C1 segment of cervical spinal cord (tissue), 14 donors: ENCODE data around the gene SH2D6.
"Not testable (repeated sequence)": the region's sequence is repeated elsewhere in the genome, so short reads cannot be mapped to it uniquely, and the experiment has no call there.

ENCODE experiments used
- DNase-seq, 14 donors: peaks; one replicate each; lab custom pipeline; 2025; lab: John Stamatoyannopoulos, UW

Gene SH2D6

DNA sequence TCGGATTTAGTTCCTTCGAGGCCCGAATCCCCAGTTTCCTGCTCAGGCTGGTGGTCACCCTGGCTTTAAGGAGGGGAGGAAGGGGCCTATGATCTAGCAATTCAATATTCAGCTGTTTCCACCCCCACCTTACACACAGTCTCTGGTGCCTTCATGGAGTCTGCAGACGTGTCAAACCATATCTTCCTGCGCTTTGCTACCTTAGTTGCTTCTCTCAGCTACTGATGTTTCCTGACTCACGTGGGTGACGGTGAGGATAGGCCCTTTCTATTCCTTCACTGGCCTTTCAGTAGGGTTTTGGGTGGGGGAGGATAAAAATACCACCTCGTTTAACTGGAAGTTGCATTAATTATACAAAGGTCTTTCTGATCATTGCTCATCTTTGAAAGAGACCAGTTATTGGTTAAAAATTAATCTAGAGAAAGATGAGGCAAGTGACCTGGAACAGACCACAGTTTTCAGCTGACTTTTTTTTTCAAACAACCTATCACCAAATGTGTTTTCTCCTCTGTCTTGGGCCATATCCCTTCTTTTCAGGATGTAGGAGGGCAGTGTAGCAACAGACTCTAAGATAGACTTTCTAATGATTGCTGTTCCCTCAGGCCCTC lies 49.7 kb downstream of the SH2D6 start:
- DNase-seq: no peak

GRCh38 chr2:85468704-85469349 lies 50.3 kb downstream of the SH2D6 start:
- no peak for DNase-seq

DNA sequence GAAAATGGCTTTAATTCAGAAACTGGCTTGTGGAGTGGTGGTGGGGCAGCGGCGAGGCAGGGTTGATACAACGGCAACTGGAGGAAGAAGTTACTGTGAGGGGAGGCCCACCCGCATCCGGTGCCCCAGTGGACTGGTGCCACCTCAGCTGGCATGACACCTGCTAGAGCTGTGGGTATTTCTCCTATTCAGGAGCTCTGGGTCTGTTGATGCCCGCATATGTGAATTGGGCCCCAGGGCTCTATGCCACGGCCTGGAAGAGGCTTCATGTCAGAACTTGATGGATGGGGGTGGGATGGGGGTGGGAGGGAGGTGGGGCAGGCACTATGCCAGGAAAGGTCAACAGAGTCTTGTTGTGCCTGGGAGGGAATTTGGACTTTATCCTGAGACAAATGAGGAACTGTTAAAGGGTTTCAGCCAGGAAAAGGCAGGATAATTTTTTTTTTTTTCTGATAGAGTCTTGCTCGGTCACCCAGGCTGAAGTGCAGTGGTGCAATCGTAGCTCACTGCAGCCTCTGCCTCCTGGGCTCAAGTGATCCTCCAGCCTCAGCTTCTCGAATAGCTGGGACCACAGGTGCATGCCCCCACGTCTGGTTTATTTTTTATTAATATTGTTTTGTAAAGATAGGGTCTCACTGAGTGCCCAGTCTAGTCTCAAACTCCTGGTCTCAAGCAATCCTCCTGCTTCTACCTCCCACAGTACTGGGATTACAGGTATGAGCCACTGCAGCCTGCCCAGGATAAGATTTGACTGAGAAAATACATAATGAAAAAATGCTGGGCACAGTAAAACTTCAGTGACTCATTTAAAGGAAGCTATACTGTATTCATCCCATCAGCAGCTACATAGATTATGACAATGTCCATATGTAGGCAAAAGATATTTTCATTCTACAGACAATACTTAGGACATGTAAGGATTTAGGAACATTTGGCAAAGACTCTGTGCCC lies 52.6 kb downstream of the SH2D6 start:
- peak in 5 of 14 donors; percentile 13 to 53 (median 25) for DNase-seq

DNA sequence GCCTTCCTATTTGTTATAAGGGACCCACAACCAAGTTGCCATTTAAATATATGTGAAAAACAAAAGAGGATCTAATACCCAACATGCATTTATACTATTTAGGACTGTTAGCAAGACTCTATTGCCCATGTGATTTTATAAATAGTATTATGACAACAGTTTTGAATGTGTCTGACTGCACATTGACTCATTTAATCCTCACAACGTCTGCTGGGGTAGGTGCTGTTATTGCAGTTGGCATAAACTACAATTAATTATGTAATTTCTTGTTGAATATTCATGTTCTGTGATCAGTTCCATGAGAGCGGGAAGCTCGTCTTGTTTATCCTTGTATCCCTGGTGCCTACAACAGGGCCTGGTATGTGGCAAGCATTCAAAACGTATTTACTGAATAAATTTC lies 53.7 kb downstream of the SH2D6 start:
- DNase-seq: no peak

- no peak for DNase-seq
These were observed 57.4 kb downstream of the SH2D6 start for GRCh38 chr2:85475799-85476490.

- DNase-seq: no peak
These were observed 58.1 kb downstream of the SH2D6 start for GRCh38 chr2:85476624-85477023.

DNA sequence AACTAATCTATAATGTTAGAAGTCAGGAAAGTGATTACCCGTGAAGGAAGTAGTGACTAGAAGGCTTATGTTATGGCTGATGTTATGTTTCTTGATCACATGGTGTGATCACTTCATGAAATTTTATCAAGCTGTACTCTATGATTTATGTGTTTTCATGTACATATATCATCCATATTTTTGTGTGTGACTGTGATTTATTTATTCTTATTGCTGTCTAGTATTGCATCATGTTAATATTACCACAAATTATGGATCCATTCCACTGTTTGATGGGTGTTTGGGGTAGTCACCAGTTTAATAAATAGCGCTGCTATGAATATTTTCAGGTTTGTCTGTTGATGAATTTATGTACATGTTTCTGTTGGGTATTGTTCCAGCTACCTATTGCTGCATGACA lies 59.4 kb downstream of the SH2D6 start:
- DNase-seq: no peak

GRCh38 chr2:85481818-85482777 lies 63.6 kb downstream of the SH2D6 start:
- no peak for DNase-seq

DNA sequence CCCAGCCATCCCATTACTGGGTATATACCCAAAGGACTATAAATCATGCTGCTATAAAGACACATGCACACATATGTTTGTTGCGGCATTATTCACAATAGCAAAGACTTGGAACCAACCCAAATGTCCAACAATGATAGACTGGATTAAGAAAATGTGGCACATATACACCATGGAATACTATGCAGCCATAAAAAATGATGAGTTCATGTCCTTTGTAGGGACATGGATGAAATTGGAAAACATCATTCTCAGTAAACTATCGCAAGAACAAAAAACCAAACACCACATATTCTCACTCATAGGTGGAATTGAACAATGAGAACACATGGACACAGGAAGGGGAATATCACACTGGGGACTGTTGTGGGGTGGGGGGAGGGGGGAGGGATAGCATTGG lies 66.1 kb downstream of the SH2D6 start:
- not testable (repeated sequence) for DNase-seq

GRCh38 chr2:85485815-85486214 lies 67.3 kb downstream of the SH2D6 start:
- no peak for DNase-seq
